Adipocyte (in vitro differentiated cells): Measurements from ENCODE around the gene VSX1.

Source experiments
- DNase-seq: peaks from one replicate; pipeline ENCODE4 v3.0.0-alpha.2; 2015; ENCODE audit warnings: low read depth
- H3K27me3 ChIP-seq: replicated peaks from 2 replicates; pipeline ENCODE4 v1.7.0; 2013; ENCODE audit warnings: mild to moderate bottlenecking, low read length, moderate library complexity; ENCODE audit not compliant: control insufficient read depth, insufficient read depth
- H3K36me3 ChIP-seq: 2 replicates; pipeline ENCODE4 v1.7.0; 2013; ENCODE audit warnings: low read length, mild to moderate bottlenecking, moderate library complexity; ENCODE audit not compliant: control insufficient read depth, insufficient read depth, severe bottlenecking
- H3K4me1 ChIP-seq: 2 replicates; pipeline ENCODE4 v1.7.0; 2013; ENCODE audit warnings: mild to moderate bottlenecking, low read length, moderate library complexity; ENCODE audit not compliant: control insufficient read depth, insufficient read depth
- H3K4me3 ChIP-seq: 2 replicates; pipeline ENCODE4 v1.7.0; 2013; ENCODE audit warnings: mild to moderate bottlenecking, low read length, moderate library complexity
- H3K9ac ChIP-seq: 2 replicates; pipeline ENCODE4 v1.7.0; 2013; ENCODE audit warnings: mild to moderate bottlenecking, low read length, moderate library complexity
- H3K9me3 ChIP-seq: 2 replicates; pipeline ENCODE4 v1.7.0; 2013; ENCODE audit warnings: mild to moderate bottlenecking, low read length, moderate library complexity; ENCODE audit not compliant: control insufficient read depth

VSX1 gene

DNA sequence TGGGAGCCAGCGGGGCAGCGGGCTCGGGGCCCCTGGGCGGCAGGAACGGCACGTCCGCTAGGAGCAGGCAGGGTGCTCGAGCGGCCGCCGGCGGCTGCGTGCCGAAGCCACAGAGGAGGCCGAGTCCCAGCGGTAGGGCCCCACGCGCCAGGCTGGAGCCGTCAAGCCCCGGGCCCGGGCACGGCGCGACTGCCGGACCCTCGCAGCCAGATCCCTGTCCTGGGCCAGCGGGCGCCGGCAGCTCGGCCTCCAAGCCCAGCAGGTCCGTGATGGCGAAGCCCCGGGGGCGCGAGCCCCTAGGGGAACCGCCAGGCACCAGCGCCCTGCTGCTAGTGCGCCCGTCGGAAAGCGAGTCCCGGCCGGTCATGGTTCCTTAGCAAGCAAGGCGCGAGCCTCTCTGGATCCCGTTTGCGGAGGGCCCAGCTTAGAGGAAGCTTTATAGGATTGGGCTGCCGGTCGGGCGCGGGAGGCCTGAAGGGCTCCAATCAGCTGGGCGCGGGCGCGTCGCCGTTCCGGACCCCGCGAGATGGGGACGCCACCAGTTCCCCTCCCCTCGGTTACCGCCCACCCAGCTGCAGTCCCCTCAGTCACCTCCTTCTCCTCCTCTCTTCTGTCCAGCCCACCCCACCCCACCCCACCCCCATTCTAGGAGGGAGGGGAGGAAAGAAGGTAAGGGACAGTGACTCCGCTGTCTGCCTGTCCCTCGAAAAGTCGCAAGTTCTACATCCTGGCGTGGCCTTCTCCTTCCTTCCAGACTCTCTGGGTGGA, at the start of gene VSX1:
Gene VSX1 (minus strand): TSS at position 412 of the 768 bp plus-strand sequence. CDS start 45 bp downstream, at position 367.
- no peak for DNase-seq

DNA sequence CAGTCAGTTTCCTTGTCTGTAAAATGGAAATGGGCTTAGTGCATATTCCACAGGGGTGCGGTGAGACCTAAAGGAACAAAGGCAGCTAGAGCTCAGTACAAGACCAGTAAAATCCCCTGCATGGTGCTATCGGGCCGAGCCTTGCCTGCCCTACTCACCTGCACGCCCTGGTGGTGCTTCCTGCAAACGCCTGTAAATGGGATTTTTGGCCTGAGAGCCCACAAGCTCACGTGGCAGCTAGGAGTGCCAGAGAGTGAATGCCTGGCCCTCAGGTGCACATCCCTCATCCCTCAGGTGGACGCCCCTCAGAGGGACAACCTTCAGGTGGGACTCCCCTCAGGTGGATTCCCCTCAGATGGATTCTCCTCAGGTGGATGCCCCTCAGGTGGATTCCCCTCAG, 48.0 kb upstream of the VSX1 start:
- Histone ChIP-seq H3K9ac (no peak overlapping the region), H3K4me1 (no peaks in the 10 kb centered on the region), H3K9me3 (peaks cover 13% of the 10 kb centered on the region), H3K27me3 (peaks cover 50% of the 10 kb centered on the region), H3K4me3 (no peak overlapping the region), H3K36me3 (no peaks in the 10 kb centered on the region)
- DNase-seq: no peak

More for the DNA sequence above, at the start of gene VSX1:
- no peaks in the 10 kb centered on the region for H3K9me3 ChIP-seq
- H3K36me3 ChIP-seq: no peaks in the 10 kb centered on the region
- H3K9ac ChIP-seq: no peak within 1 kb of the TSS
- peaks cover 79% of the 10 kb centered on the region for H3K27me3 ChIP-seq
- peaks cover 21% of the 10 kb centered on the region for H3K4me1 ChIP-seq
- no peak within 1 kb of the TSS for H3K4me3 ChIP-seq

DNA sequence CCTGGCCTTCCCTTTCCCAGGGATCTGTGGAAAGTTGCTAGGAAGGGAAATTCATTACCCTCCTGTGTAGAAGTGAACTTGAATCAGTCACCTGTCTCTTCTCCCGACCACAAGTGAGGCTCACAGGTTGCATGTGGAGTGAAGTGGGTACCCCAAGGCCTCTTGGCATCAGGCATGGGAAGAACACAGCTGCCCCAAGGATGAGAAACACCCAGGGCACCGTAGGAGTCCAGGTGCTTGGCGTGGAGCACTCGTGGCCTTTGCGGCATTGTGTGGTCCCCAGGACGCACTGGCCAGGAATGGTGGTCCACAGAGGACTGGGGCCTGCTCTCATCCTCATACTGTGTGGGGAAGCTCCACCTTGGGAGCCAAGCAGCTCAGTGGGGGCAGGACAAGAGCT, 47.5 kb upstream of the VSX1 start:
- DNase-seq: no peak
- no peak overlapping the region for H3K4me3 ChIP-seq
- no peaks in the 10 kb centered on the region for H3K4me1 ChIP-seq
- peaks cover 13% of the 10 kb centered on the region for H3K9me3 ChIP-seq
- no peak overlapping the region for H3K9ac ChIP-seq
- H3K36me3 ChIP-seq: no peaks in the 10 kb centered on the region
- peaks cover 50% of the 10 kb centered on the region for H3K27me3 ChIP-seq

DNA sequence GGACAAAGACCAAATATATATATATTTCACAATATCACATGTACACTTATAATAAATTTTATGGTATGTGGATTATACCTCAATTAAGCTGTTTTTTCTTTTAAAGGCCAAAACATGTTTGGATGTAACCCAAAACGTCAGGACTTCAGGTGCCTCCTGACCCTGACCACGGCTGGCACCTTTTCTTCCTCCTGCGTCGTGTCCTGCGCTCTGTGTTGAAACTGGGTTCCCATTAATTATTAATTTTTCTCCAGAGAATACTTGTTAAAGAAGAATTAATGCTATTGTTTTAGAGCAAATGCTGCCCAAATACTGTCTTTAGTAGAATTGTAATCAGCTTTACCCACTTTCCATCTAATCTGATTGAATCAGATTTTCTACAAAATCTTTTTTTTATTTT, 46.7 kb upstream of the VSX1 start:
- no peaks in the 10 kb centered on the region for H3K4me1 ChIP-seq
- H3K4me3 ChIP-seq: no peak overlapping the region
- no peak for DNase-seq
- H3K9ac ChIP-seq: no peak overlapping the region
- H3K9me3 ChIP-seq: peaks cover 13% of the 10 kb centered on the region
- H3K36me3 ChIP-seq: no peaks in the 10 kb centered on the region
- peaks cover 50% of the 10 kb centered on the region for H3K27me3 ChIP-seq

DNA sequence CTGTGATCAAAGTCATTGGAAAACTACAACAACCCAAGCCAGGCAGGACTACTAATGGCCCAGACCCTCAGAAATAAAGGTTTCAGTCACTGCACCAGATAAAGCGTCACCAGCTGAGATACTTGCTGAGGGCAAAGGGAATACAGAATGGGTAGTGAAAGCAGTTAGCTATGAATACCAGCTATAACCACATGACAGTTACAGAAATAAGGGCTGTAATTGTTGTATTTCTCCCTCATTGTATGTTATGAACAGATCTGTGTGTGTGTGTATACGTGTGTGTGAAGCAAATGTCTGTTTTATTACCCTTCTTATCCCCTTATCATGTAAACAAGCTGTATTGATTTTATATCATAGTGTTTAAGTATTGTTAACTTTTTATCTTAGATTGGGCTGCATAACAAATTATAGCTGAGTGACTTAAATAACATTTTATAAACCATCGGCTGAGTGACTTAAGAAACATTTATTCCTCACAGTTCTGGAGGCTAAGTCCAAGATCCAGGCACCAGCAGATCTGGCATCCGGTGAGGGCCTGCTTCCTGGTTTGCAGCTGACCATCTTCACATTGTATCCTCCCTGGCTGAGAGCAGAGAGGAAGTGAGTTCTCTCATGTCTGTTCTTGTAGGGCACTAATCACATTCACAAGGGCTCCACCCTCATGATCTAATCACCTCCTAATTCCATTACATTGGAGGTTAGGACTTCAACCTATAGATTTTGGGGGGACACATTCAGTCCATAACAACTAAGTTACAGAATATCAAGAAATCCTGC, 46.0 kb upstream of the VSX1 start:
- H3K9ac ChIP-seq: no peak overlapping the region
- H3K36me3 ChIP-seq: no peaks in the 10 kb centered on the region

DNA sequence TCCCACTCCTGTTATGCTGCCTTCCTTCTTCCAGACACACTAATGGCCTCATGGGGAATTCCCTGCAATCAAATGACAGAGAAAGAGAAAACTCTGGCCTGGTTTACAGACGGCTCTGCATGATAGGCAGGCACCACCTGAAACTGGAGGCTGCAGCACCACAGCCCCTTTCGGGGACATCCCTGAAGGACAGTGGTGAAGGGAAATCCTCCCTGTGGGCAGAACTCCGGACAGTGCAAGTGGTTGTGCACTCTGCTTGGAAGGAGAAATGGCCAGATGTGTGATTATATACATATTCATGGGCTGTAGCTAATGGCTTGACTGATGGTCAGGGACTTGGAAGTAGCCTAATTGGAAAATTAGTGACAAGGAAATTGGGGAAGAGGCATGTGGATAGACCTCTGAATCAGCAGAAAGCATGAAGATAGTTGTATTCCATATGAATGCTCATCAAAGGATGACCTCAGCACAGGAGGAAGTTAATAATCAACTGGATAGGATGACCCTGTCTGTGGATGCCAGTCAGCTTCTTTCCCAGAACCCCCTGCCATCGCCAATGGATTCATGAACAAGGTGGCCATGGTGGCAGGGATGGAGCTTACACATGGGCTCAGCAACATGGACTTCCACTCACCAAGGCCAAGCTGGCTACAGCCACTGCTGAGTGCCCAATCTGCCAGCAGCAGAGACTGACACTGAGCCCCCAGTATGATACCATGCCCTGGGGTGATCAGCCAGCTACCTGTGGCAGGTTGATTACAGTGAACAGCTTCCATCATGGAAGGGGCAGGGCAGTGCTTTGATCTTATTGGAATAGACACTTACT, 44.5 kb upstream of the VSX1 start:
- Histone ChIP-seq H3K9ac (no peak overlapping the region), H3K36me3 (no peaks in the 10 kb centered on the region), H3K27me3 (peaks cover 29% of the 10 kb centered on the region), H3K4me1 (no peaks in the 10 kb centered on the region), H3K9me3 (peaks cover 13% of the 10 kb centered on the region), H3K4me3 (no peak overlapping the region)
- DNase-seq: no peak

More for the DNA sequence above, 46.0 kb upstream of the VSX1 start:
- DNase-seq: no peak
- peaks cover 13% of the 10 kb centered on the region for H3K9me3 ChIP-seq
- H3K4me1 ChIP-seq: no peaks in the 10 kb centered on the region
- peaks cover 44% of the 10 kb centered on the region for H3K27me3 ChIP-seq
- H3K4me3 ChIP-seq: no peak overlapping the region

DNA sequence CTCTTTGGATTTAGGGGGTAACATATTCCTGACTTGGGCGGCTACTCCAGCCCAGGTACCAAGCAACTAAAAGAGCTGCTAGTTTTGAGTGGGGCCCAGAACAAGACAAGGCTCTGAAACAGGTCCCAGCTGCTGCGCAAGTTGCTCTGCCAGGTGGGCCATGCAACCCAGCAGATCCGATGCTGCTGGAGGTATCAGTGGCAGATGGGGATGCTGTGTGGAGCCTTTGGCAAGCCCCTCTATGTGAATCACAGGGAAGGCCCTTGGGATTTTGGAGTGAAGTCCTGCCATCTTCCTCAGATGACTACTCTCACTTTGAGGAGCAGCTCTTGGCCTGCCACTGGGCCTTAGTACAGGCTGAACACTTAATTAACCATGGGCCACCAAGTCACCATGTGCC, 43.7 kb upstream of the VSX1 start:
- Histone ChIP-seq H3K27me3 (peaks cover 31% of the 10 kb centered on the region), H3K9me3 (peaks cover 13% of the 10 kb centered on the region), H3K36me3 (no peaks in the 10 kb centered on the region), H3K4me1 (no peaks in the 10 kb centered on the region), H3K9ac (no peak overlapping the region), H3K4me3 (no peak overlapping the region)
- no peak for DNase-seq

DNA sequence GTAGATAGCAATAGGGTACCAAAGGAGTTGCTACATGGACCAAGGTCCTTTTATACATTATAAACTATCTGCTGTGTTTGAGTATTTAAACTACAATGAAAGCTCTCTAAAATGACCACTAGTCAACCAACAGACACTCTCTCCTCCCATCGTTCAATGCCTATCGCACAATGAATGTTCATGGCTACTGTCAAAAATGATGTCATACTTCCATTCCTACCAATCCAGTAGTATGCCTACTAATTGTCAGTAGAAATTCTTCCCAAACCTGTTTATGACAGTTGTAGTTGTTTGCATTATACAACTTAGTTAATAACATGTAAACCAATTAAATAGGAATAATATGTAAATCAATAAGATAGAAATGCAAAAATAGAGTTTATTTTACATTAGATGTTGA, 39.0 kb upstream of the VSX1 start:
- Histone ChIP-seq H3K4me1 (no peaks in the 10 kb centered on the region), H3K9me3 (no peaks in the 10 kb centered on the region), H3K27me3 (peaks cover 52% of the 10 kb centered on the region), H3K9ac (no peak overlapping the region), H3K4me3 (no peak overlapping the region), H3K36me3 (no peaks in the 10 kb centered on the region)
- DNase-seq: no peak

DNA sequence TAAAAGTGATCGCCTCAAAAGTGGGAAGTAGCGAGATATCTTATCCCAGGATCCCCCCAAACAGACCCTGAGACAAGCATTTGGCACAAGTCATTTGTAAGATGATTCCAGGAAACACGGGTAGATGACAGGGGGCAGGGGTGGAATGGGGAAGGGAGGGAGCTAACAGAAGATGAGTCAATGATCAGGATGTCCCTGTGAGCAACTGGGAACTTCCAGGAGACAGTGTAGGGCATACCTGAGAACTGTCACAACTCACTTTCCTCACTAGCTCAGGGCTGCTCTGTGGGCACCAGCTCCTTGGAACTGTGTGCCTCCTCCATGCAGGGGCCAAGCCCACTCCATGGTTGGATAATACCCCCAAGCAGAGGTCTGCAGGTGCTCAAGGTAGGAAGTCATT, 38.5 kb upstream of the VSX1 start:
- Histone ChIP-seq H3K36me3 (no peaks in the 10 kb centered on the region), H3K9me3 (no peaks in the 10 kb centered on the region)

DNA sequence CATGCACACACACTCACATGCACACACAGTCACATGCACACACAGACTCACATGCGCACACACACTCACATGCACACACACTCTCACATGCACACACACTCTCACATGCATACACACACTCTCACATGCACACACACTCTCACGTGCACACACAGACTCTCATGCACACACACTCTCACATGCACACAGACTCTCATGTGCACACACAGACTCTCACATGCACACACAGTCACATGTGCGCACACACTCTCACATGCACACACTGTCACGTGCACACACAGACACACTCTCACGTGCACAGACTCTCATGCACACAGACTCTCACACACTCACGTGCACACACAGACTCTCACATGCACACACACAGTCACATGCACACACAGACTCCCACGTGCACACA, 36.6 kb upstream of the VSX1 start:
- Histone ChIP-seq H3K4me3 (no peak overlapping the region), H3K27me3 (peaks cover 55% of the 10 kb centered on the region), H3K4me1 (no peaks in the 10 kb centered on the region), H3K9me3 (no peaks in the 10 kb centered on the region), H3K36me3 (no peaks in the 10 kb centered on the region), H3K9ac (no peak overlapping the region)
- no peak for DNase-seq

More for the DNA sequence above, 38.5 kb upstream of the VSX1 start:
- peaks cover 52% of the 10 kb centered on the region for H3K27me3 ChIP-seq
- DNase-seq: no peak
- no peak overlapping the region for H3K9ac ChIP-seq
- H3K4me1 ChIP-seq: no peaks in the 10 kb centered on the region
- H3K4me3 ChIP-seq: no peak overlapping the region

DNA sequence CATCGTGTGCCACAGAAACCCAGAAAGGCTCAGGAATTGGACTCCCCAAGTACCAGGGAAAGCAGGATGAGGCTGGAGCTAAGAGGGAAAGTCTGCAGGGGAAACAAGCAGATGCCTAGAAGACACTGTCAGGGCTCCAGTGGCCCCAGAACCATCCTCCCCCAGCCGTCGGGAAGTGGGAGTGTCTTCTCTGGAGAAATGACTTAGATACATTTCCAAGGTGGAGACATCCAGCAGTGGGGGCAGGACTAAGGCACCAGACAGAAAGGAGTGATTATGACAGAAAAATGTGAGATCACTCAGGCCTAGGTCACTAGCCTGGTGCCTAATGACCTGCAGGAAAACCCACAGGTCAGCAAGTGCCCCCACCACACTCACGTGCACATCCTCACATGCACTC, 36.0 kb upstream of the VSX1 start:
- H3K4me3 ChIP-seq: no peak overlapping the region
- H3K4me1 ChIP-seq: no peaks in the 10 kb centered on the region
- DNase-seq: no peak
- no peak overlapping the region for H3K9ac ChIP-seq
- no peaks in the 10 kb centered on the region for H3K36me3 ChIP-seq
- H3K27me3 ChIP-seq: peaks cover 55% of the 10 kb centered on the region
- no peaks in the 10 kb centered on the region for H3K9me3 ChIP-seq
